ENCODE measurements around the gene SHISAL2A. TPM values are rescaled to one million over a fixed set of nuclear protein-coding genes. Genes with fewer than 3 reads are reported as not detected.

SHISAL2A gene
- total RNA-seq, 4 donors from 2014 or later: not detected

- ATAC-seq (ENCODE audit: low FRiP score) (no peak), DNase-seq (ENCODE audit: low spot score) (no peak)
- TF ChIP-seq CTCF (IDR thresholded peaks at IDR 0.05): no peak
Measured at GRCh38 chr1:52665006-52665941, 32.3 kb downstream of the SHISAL2A start.

GRCh38 chr1:52667290-52667689 is 34.3 kb downstream of the SHISAL2A start:
- no peak for TF ChIP-seq CTCF (IDR thresholded peaks at IDR 0.05)

GRCh38 chr1:52667984-52668383 is 35.0 kb downstream of the SHISAL2A start:
- DNase-seq (ENCODE audit: low spot score) (no peak), ATAC-seq (ENCODE audit: low FRiP score) (no peak)
- TF ChIP-seq CTCF (IDR thresholded peaks at IDR 0.05): no peak

More at GRCh38 chr1:52667290-52667689, 34.3 kb downstream of the SHISAL2A start:
- no peak for DNase-seq (ENCODE audit: low spot score)
- ATAC-seq (ENCODE audit: low FRiP score): no peak

GRCh38 chr1:52668711-52669110 is 35.7 kb downstream of the SHISAL2A start:
- DNase-seq (ENCODE audit: low spot score): no peak
- no peak for ATAC-seq (ENCODE audit: low FRiP score)
- TF ChIP-seq CTCF (IDR thresholded peaks at IDR 0.05): no peak

- ATAC-seq (ENCODE audit: low FRiP score) (no peak), DNase-seq (ENCODE audit: low spot score) (no peak)
- no peak for TF ChIP-seq CTCF (IDR thresholded peaks at IDR 0.05)
Measured at GRCh38 chr1:52669696-52670095, 36.7 kb downstream of the SHISAL2A start.

- ATAC-seq (ENCODE audit: low FRiP score) (no peak), DNase-seq (ENCODE audit: low spot score) (no peak)
- TF ChIP-seq CTCF (IDR thresholded peaks at IDR 0.05): no peak
Measured at GRCh38 chr1:52670604-52671003, 37.6 kb downstream of the SHISAL2A start.

- no peak for ATAC-seq (ENCODE audit: low FRiP score)
- no peak for DNase-seq (ENCODE audit: low spot score)
- TF ChIP-seq CTCF (IDR thresholded peaks at IDR 0.05): no peak
Measured at GRCh38 chr1:52672946-52673345, 40.0 kb downstream of the SHISAL2A start.

Data from omental fat pad (tissue), 4 donors.